ENCODE results near the gene KIAA0586.
"Not testable (repeated sequence)": the region's sequence is repeated elsewhere in the genome, so short reads cannot be mapped to it uniquely, and the experiment has no call there.

Gene KIAA0586

DNA sequence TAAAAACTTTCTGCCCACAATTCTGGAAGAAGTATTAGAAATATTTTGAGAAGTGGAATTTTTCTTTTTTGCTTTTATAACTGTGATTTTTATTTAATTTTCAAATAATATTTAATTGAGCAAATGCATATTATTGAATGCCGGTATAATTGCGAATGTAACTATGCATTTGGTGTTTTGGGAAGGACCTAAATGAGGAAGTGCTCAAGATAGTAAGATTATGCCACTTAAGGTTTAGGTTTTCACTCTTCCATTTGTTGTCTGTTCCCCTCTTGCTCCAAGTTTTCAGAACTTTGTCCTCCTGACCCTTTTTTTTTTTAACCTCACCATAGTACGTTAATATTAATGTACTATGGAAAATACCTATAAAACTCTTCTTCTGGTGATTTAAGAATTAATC, 85.8 kb downstream of the KIAA0586 start:
- in situ Hi-C loops (cut with HindIII; ENCODE audit: low pct_ligation_motif_present, low sequenced_read_pairs) = no loop called here
- no peak overlapping the region for H3K4me3 ChIP-seq (ENCODE audit: low read depth, low read length)
- no peak overlapping the region for H3K27ac ChIP-seq
- TF ChIP-seq, protein P1, sequence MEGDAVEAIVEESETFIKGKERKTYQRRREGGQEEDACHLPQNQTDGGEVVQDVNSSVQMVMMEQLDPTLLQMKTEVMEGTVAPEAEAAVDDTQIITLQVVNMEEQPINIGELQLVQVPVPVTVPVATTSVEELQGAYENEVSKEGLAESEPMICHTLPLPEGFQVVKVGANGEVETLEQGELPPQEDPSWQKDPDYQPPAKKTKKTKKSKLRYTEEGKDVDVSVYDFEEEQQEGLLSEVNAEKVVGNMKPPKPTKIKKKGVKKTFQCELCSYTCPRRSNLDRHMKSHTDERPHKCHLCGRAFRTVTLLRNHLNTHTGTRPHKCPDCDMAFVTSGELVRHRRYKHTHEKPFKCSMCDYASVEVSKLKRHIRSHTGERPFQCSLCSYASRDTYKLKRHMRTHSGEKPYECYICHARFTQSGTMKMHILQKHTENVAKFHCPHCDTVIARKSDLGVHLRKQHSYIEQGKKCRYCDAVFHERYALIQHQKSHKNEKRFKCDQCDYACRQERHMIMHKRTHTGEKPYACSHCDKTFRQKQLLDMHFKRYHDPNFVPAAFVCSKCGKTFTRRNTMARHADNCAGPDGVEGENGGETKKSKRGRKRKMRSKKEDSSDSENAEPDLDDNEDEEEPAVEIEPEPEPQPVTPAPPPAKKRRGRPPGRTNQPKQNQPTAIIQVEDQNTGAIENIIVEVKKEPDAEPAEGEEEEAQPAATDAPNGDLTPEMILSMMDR (IDR thresholded peaks at IDR 0.05; ENCODE audit: low read depth, low read length, missing control alignments) = no peak
- no peak for DNase-seq
- no peaks in the 10 kb centered on the region for H3K27me3 ChIP-seq (replicated peaks)
- no peaks in the 10 kb centered on the region for H3K36me3 ChIP-seq (replicated peaks)

- Histone ChIP-seq H3K27me3 (replicated peaks) (no peaks in the 10 kb centered on the region), H3K36me3 (replicated peaks) (no peaks in the 10 kb centered on the region), H3K27ac (no peak overlapping the region), H3K4me3 (ENCODE audit: low read depth, low read length) (no peak overlapping the region)
- TF ChIP-seq, protein P1 (IDR thresholded peaks at IDR 0.05; ENCODE audit: low read depth, low read length, missing control alignments) = no peak
- DNase-seq = no peak
- in situ Hi-C loops (cut with HindIII; ENCODE audit: low pct_ligation_motif_present, low sequenced_read_pairs) = no loop called here
These were observed 90.1 kb downstream of the KIAA0586 start for GRCh38 chr14:58517592-58517991.

- H3K36me3 ChIP-seq (replicated peaks); H3K27ac ChIP-seq; H3K4me3 ChIP-seq (ENCODE audit: low read depth, low read length); in situ Hi-C loops (cut with HindIII; ENCODE audit: low pct_ligation_motif_present, low sequenced_read_pairs); H3K27me3 ChIP-seq (replicated peaks); DNase-seq: not testable (repeated sequence)
These were observed 98.2 kb downstream of the KIAA0586 start for GRCh38 chr14:58525691-58526090.

- DNase-seq = peak; percentile 12
- TF ChIP-seq, protein P1 (IDR thresholded peaks at IDR 0.05; ENCODE audit: low read depth, low read length, missing control alignments) = no peak
- Histone ChIP-seq H3K36me3 (replicated peaks) (no peaks in the 10 kb centered on the region), H3K27ac (peak overlapping the region; percentile 78), H3K27me3 (replicated peaks) (no peaks in the 10 kb centered on the region), H3K4me3 (ENCODE audit: low read depth, low read length) (no peak overlapping the region)
- in situ Hi-C loops (cut with HindIII; ENCODE audit: low pct_ligation_motif_present, low sequenced_read_pairs) = no loop called here
These were observed 105.9 kb downstream of the KIAA0586 start for GRCh38 chr14:58533446-58533845.

DNA sequence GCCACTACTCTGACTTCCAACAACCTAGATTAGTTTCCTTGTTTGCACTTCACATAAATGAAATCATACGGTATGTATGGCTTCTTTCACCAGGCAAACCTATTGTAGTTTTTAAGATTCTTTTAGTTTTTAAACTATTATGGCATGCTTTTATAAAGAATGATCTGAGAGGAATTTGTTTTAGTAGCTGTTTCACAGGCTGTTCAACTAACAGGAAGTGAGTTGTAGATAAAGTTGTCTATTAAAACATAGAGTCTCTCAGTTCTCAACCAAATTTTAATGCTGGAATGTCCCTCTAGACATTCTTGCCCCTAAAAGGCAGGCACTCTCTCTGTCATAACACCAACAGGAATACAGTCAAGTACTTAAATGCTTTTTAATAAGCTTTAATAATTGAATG, 107.5 kb downstream of the KIAA0586 start:
- Histone ChIP-seq H3K27ac (peak overlapping the region; percentile 78), H3K27me3 (replicated peaks) (no peaks in the 10 kb centered on the region), H3K36me3 (replicated peaks) (no peaks in the 10 kb centered on the region), H3K4me3 (ENCODE audit: low read depth, low read length) (no peak overlapping the region)
- peak; percentile 18 for DNase-seq
- TF ChIP-seq, protein P1 (IDR thresholded peaks at IDR 0.05; ENCODE audit: low read depth, low read length, missing control alignments) = no peak
- in situ Hi-C loops (cut with HindIII; ENCODE audit: low pct_ligation_motif_present, low sequenced_read_pairs) = no loop called here

GRCh38 chr14:58537004-58537403, 109.5 kb downstream of the KIAA0586 start:
- Histone ChIP-seq H3K27me3 (replicated peaks) (no peaks in the 10 kb centered on the region), H3K36me3 (replicated peaks) (no peaks in the 10 kb centered on the region), H3K4me3 (ENCODE audit: low read depth, low read length) (no peak overlapping the region), H3K27ac (no peak overlapping the region)
- no peak for DNase-seq
- in situ Hi-C loops (cut with HindIII; ENCODE audit: low pct_ligation_motif_present, low sequenced_read_pairs) = no loop called here
- TF ChIP-seq, protein P1 (IDR thresholded peaks at IDR 0.05; ENCODE audit: low read depth, low read length, missing control alignments) = no peak
